Mesenchymal stem cell (in vitro differentiated cells and primary cell): ENCODE data around the gene KCNMB2.
A peak's percentile ranks its signal among the peaks of the same experiment; 100 is the strongest.

Experiments used
- DNase-seq: peaks from one replicate; pipeline ENCODE4 v3.0.0-alpha.2; 2013
- H2AFZ ChIP-seq: one replicate; pipeline ENCODE4 v1.6.1; 2013; ENCODE audit warnings: low read depth, mild to moderate bottlenecking, control low read depth, inconsistent platforms, low read length, moderate library complexity
- H2AK5ac ChIP-seq: 2 replicates; pipeline ENCODE4 v1.6.1; 2013; ENCODE audit warnings: low read length, moderate library complexity, mild to moderate bottlenecking, inconsistent platforms; ENCODE audit not compliant: severe bottlenecking
- H2BK120ac ChIP-seq: one replicate; pipeline ENCODE4 v1.6.1; 2013; ENCODE audit warnings: low read depth, mild to moderate bottlenecking, inconsistent platforms, low read length, moderate library complexity
- H2BK12ac ChIP-seq, 2 experiments: one replicate each; pipeline ENCODE4 v1.6.1; 2013; ENCODE audit warnings: inconsistent platforms in 2 of 2, low read length in 2 of 2, mild to moderate bottlenecking in 2 of 2, moderate library complexity in 2 of 2, control low read depth in 1 of 2
- H2BK15ac ChIP-seq: one replicate; pipeline ENCODE4 v1.6.1; 2013; ENCODE audit warnings: mild to moderate bottlenecking, low read depth, inconsistent platforms; ENCODE audit not compliant: poor library complexity, severe bottlenecking
- H2BK5ac ChIP-seq: 2 replicates; pipeline ENCODE4 v1.6.1; 2013; ENCODE audit warnings: low read depth, mild to moderate bottlenecking, low read length, control low read depth, inconsistent platforms; ENCODE audit not compliant: poor library complexity, severe bottlenecking
- H3K14ac ChIP-seq, 2 experiments: one replicate each; pipeline ENCODE4 v1.6.1; 2013; ENCODE audit warnings: inconsistent platforms in 2 of 2, low read length in 2 of 2, control low read depth in 1 of 2, mild to moderate bottlenecking in 1 of 2, moderate library complexity in 1 of 2
- H3K18ac ChIP-seq, 2 experiments: one replicate each; pipeline ENCODE4 v1.6.1; 2013; ENCODE audit warnings: inconsistent platforms in 2 of 2, low read length in 2 of 2, control low read depth in 1 of 2, low read depth in 1 of 2, mild to moderate bottlenecking in 1 of 2
- H3K23ac ChIP-seq, 2 experiments: one replicate each; pipeline ENCODE4 v1.6.1; 2013; ENCODE audit warnings: inconsistent platforms in 2 of 2, low read length in 2 of 2, mild to moderate bottlenecking in 2 of 2, moderate library complexity in 2 of 2, control low read depth in 1 of 2
- H3K27ac ChIP-seq: 2 replicates; pipeline ENCODE4 v1.5.1; 2013; ENCODE audit warnings: mild to moderate bottlenecking, moderate library complexity, low read length, control low read depth, inconsistent platforms; ENCODE audit not compliant: poor library complexity, severe bottlenecking
- H3K27me3 ChIP-seq, 2 experiments: 2 replicates each; pipeline versions ENCODE4 v1.6.1 to v1.7.0; 2013; ENCODE audit warnings: low read length in 2 of 2, mild to moderate bottlenecking in 2 of 2, moderate library complexity in 2 of 2, control low read depth in 1 of 2, inconsistent platforms in 1 of 2; ENCODE audit not compliant: control insufficient read depth in 1 of 2, insufficient read depth in 1 of 2
- H3K36me3 ChIP-seq, 2 experiments: 2 replicates each; pipeline versions ENCODE4 v1.6.1 to v1.7.0; 2013; ENCODE audit warnings: low read length in 2 of 2, control low read depth in 1 of 2, inconsistent platforms in 1 of 2, low read depth in 1 of 2, mild to moderate bottlenecking in 1 of 2; ENCODE audit not compliant: insufficient read depth in 2 of 2, control insufficient read depth in 1 of 2
- H3K4ac ChIP-seq, 2 experiments: one replicate each; pipeline ENCODE4 v1.6.1; 2013; ENCODE audit warnings: inconsistent platforms in 2 of 2, low read length in 2 of 2, mild to moderate bottlenecking in 2 of 2, moderate library complexity in 2 of 2, control low read depth in 1 of 2, low read depth in 1 of 2
- H3K4me1 ChIP-seq: 2 replicates; pipeline ENCODE4 v1.6.1; 2013; ENCODE audit warnings: low read depth, low read length, control low read depth; ENCODE audit not compliant: control insufficient read depth, insufficient read depth
- H3K4me2 ChIP-seq: 2 replicates; pipeline ENCODE4 v1.6.1; 2013; ENCODE audit warnings: low read length, mild to moderate bottlenecking, inconsistent platforms; ENCODE audit not compliant: poor library complexity, severe bottlenecking
- H3K4me3 ChIP-seq, 2 experiments: 2 replicates each; pipeline versions ENCODE4 v1.5.1 to v1.7.0; 2013; ENCODE audit warnings: low read length in 2 of 2, mild to moderate bottlenecking in 2 of 2, control low read depth in 1 of 2, low read depth in 1 of 2; ENCODE audit not compliant: insufficient read depth in 1 of 2
- H3K79me1 ChIP-seq: replicated peaks from 2 replicates; pipeline ENCODE4 v1.6.1; 2013; ENCODE audit warnings: mild to moderate bottlenecking, control low read depth, low read length, inconsistent platforms; ENCODE audit not compliant: poor library complexity, severe bottlenecking
- H3K9ac ChIP-seq: 2 replicates; pipeline ENCODE4 v1.7.0; 2013; ENCODE audit warnings: mild to moderate bottlenecking, low read length, moderate library complexity
- H3K9me3 ChIP-seq: 2 replicates; pipeline ENCODE4 v1.7.0; 2013; ENCODE audit warnings: mild to moderate bottlenecking, low read length; ENCODE audit not compliant: control insufficient read depth
- H4K8ac ChIP-seq: one replicate; pipeline ENCODE4 v1.6.1; 2013; ENCODE audit warnings: inconsistent platforms, mild to moderate bottlenecking, low read length, moderate library complexity
- H4K91ac ChIP-seq: one replicate; pipeline ENCODE4 v1.6.1; 2013; ENCODE audit warnings: mild to moderate bottlenecking, low read length, inconsistent platforms
- WGBS: methylation state at CpG from one replicate; pipeline ENCODE4 v1.1.7; 2013; ENCODE audit warnings: mixed read lengths; 5-methylcytosine and 5-hydroxymethylcytosine counted together

The KCNMB2 gene

DNA sequence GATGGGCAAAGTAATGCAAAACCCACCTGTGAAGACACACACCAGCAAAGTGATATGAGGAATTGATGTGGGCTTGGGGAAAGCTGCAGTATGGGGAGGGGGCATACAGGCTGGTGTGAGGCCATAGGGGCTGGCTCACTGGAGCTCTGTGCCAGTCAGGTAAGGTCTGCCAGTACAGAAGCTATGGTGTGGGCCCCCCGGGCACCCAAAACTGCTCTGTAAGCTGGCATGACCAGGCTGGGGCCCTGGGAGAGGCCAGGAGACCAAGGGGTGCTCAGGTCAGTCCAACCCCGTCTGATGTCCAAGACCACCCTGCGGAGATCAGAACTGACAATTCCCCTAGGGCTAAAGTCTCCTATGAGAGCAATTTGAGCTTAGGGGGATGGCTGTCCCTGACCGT, 163.1 kb downstream of the KCNMB2 start:
- no peak overlapping the region for H2BK5ac ChIP-seq
- H2BK15ac ChIP-seq = no peak overlapping the region
- no peak overlapping the region for H3K18ac ChIP-seq
- no peak for DNase-seq
- H2AK5ac ChIP-seq = no peak overlapping the region
- H3K79me1 ChIP-seq = no peaks in the 10 kb centered on the region
- no peak overlapping the region for H2BK120ac ChIP-seq
- no peak overlapping the region for H2AFZ ChIP-seq
- WGBS = 87% methylated on average over 4 of the region's 4 CpGs
- H3K9ac ChIP-seq = no peak overlapping the region
- H3K14ac ChIP-seq = no peak overlapping the region
- peaks cover 20% of the 10 kb centered on the region for H3K9me3 ChIP-seq
- H3K4me1 ChIP-seq = no peaks in the 10 kb centered on the region
- no peak overlapping the region for H4K91ac ChIP-seq
- H3K36me3 ChIP-seq = no peaks in the 10 kb centered on the region
- H3K27ac ChIP-seq = no peak overlapping the region
- no peak overlapping the region for H3K4me3 ChIP-seq
- H2BK12ac ChIP-seq = no peak overlapping the region
- no peak overlapping the region for H3K23ac ChIP-seq
- H3K4ac ChIP-seq = peak overlapping the region in 1 of 2 experiments; percentile 22
- no peaks in the 10 kb centered on the region for H3K27me3 ChIP-seq
- H3K4me2 ChIP-seq = no peak overlapping the region
- H4K8ac ChIP-seq = no peak overlapping the region

DNA sequence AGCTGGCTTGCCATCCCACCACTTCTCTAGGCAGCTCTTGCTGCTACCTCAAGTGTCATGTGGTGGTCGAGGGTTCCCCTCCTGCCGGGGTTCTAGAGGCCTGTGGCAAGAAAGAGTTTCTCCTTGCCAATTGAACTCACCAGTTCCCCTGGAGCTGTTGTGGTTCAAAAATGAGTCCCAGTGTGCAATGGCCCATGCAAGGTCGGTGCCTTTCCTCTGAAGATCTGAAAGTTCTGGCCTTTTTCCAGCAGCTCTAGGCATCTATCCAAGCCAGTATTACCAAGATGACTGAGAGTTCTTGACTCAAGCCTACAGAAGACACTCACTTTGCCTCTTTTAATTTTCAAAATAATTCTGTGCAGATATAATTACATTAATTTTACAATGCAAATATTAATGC, 163.6 kb downstream of the KCNMB2 start:
- no peaks in the 10 kb centered on the region for H3K36me3 ChIP-seq
- no peak overlapping the region for H3K14ac ChIP-seq
- no peak for DNase-seq
- no peak overlapping the region for H2BK120ac ChIP-seq
- H3K9me3 ChIP-seq = peaks cover 20% of the 10 kb centered on the region
- no peaks in the 10 kb centered on the region for H3K27me3 ChIP-seq
- no peak overlapping the region for H2AFZ ChIP-seq
- no peak overlapping the region for H4K8ac ChIP-seq
- no peak overlapping the region for H2BK12ac ChIP-seq
- H3K9ac ChIP-seq = no peak overlapping the region
- H2AK5ac ChIP-seq = no peak overlapping the region
- no peak overlapping the region for H3K4ac ChIP-seq
- no peaks in the 10 kb centered on the region for H3K4me1 ChIP-seq
- no peak overlapping the region for H3K23ac ChIP-seq
- no peak overlapping the region for H2BK15ac ChIP-seq
- H2BK5ac ChIP-seq = no peak overlapping the region
- no peak overlapping the region for H4K91ac ChIP-seq
- no peaks in the 10 kb centered on the region for H3K79me1 ChIP-seq
- 87% methylated on average over 3 of the region's 3 CpGs for WGBS
- H3K18ac ChIP-seq = no peak overlapping the region
- H3K4me3 ChIP-seq = no peak overlapping the region
- no peak overlapping the region for H3K4me2 ChIP-seq
- H3K27ac ChIP-seq = no peak overlapping the region

DNA sequence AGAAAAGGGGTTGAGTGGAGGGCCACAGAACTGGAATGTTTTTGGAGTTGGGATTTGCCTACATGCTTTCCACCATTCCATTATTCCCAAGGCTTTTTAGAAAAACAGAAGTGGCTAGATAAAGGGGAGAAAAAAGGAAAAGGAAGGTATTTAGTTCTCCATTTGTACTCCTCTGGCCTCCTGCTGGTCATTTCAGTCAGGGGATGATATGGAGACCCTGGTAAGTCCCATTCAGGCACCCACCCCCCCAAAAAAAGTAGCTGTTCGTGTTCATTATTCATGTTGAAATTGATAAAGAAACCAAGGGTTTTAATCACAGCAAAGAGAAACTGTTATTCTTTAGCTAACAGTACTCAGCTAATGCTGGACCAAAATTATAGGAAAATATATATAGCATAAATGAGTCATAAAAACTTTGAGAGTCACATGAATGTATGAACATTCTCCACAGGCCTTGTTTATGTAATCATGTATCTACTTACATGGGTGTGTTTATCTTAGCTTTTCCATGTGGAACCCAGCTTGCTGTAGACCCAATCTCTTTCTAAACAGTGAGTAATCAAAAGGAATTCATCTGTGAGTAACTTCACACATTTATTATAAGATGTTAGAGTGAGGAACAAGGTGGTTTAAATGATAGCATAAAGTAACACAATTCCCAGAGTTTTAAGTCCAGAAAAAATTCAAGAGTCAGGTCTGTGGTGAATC, 167.2 kb downstream of the KCNMB2 start:
- peaks cover 1% of the 10 kb centered on the region for H3K9me3 ChIP-seq
- H3K18ac ChIP-seq = peak overlapping the region in 1 of 2 experiments; percentile 57
- H3K9ac ChIP-seq = no peak overlapping the region
- no peak overlapping the region for H3K14ac ChIP-seq
- no CpG with 5 or more reads among the region's 1 CpG for WGBS
- DNase-seq = peak; percentile 95
- H4K8ac ChIP-seq = no peak overlapping the region
- H2AFZ ChIP-seq = no peak overlapping the region
- no peak overlapping the region for H3K27ac ChIP-seq
- no peaks in the 10 kb centered on the region for H3K79me1 ChIP-seq
- no peaks in the 10 kb centered on the region for H3K36me3 ChIP-seq
- no peak overlapping the region for H2BK15ac ChIP-seq
- no peak overlapping the region for H4K91ac ChIP-seq
- no peak overlapping the region for H3K4me2 ChIP-seq
- peak overlapping the region; percentile 42 for H2BK120ac ChIP-seq
- H2BK5ac ChIP-seq = no peak overlapping the region
- no peak overlapping the region for H3K23ac ChIP-seq
- H3K4me3 ChIP-seq = no peak overlapping the region
- no peak overlapping the region for H3K4ac ChIP-seq
- H2BK12ac ChIP-seq = no peak overlapping the region
- H3K4me1 ChIP-seq = peaks cover 2% of the 10 kb centered on the region
- H2AK5ac ChIP-seq = no peak overlapping the region
- H3K27me3 ChIP-seq = no peaks in the 10 kb centered on the region

DNA sequence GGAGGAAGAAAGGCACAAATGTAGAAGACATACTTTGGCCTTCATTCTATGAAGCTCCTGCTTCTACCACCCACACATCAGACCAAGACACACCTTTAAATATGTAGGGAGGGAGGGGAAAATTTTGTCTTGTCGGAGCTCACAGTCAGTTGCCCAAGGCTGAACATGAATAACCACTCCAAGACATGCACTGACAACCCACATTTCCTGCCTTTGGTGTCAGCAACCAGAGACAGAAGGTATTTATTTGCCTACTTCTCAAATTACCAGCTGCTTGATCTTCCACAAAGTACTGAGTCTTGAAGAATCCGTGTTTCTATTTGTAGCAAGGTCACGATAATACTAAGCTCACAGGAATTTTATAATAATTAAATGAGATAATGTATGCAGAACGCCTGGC, 169.7 kb downstream of the KCNMB2 start:
- Histone ChIP-seq H3K36me3 (no peaks in the 10 kb centered on the region), H3K9ac (no peak overlapping the region), H3K4me1 (peaks cover 2% of the 10 kb centered on the region), H4K8ac (no peak overlapping the region), H2BK12ac (peak overlapping the region in 1 of 2 experiments; percentile 72), H3K27ac (no peak overlapping the region), H3K4me2 (no peak overlapping the region), H3K79me1 (no peaks in the 10 kb centered on the region), H2AFZ (no peak overlapping the region), H2BK120ac (no peak overlapping the region), H3K27me3 (no peaks in the 10 kb centered on the region), H2BK5ac (no peak overlapping the region), H3K4me3 (no peak overlapping the region), H2BK15ac (no peak overlapping the region), H3K4ac (peak overlapping the region in 1 of 2 experiments; percentile 24), H3K9me3 (no peaks in the 10 kb centered on the region), H2AK5ac (no peak overlapping the region), H3K14ac (no peak overlapping the region), H3K23ac (no peak overlapping the region), H3K18ac (peak overlapping the region in 1 of 2 experiments; percentile 5), H4K91ac (no peak overlapping the region)
- DNase-seq = peak; percentile 55
- WGBS = 70% methylated on average over 2 of the region's 4 CpGs
